DMS53 treated with DMSO at 0.1 percent for 48 hours (cell line): Measurements from ENCODE around the gene PLCG2.
"Not testable (repeated sequence)": the region's sequence is repeated elsewhere in the genome, so short reads cannot be mapped to it uniquely, and the experiment has no call there.

Experiments
- DNase-seq: peaks from one replicate; lab custom pipeline; 2025; ENCODE audit not compliant: unreplicated experiment; lab: John Stamatoyannopoulos, UW

Gene PLCG2

DNA sequence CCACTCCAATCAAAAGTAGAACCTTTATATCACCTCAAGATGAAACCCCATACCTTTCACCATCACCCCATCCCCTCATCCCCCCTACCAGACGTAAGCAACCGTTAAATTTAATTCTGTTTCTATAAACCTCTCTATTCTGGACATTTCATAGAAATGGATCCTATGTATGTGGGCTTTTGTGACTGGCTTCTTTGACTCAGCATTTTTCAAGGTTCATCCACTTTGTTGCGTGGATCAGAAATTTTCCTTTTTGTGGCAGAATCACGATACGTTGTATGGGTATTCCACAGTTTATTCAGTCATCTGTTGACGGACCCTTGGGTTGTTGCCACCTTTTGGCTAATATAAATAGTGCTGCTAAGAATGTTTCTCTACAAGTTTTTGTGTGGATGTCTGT is 8.6 kb downstream of the PLCG2 start:
- no peak for DNase-seq

DNA sequence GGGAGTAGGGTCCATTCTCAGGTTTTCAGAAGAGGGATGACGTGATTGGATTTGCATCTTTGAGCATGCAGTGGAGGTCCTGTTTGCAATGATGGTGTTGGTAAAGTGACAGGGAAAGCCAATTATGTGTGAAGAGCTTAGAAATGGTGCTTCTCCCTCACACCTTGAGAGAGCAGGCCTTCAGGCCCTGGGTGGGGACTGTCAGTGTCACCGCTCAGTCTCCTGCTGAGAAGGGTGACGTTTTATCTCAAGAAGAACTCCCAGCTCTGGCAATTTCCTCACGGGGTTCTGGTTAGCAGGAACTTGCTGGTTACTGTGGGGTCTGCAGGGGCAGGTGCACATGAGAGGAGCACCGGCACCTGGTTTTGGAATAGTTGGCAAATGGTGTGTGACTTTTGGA is 11.2 kb downstream of the PLCG2 start:
- no peak for DNase-seq

DNA sequence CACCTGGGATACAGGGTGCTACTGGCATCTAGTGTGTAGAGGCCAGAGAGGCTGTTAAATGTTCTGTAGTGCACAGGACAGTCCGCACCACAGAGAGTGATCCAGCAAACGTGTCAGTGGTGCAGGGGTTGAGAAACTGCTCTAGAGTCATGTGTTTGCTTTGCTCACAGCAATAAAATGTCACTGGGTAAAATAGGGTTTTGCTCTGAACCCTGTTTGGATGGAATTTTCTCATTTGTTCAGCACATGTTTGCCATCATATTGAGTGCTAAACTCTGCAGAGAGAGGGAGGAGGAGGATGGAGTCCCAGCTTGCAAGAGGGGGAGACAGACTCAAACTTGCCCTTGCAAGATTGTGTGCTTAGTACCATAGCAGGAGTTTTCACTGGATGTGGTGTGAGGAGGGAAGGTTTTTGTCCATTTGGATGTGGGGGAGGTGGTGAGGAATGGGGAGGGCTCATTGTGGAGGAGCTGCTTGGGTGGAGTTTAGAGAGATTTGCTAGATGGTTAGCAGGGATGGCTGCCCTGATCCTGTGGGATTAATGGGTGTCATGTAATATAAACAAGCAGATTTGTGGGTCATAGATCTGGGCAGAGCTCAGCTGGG is 11.8 kb downstream of the PLCG2 start:
- no peak for DNase-seq

GRCh38 chr16:81792828-81793227 is 13.7 kb downstream of the PLCG2 start:
- no peak for DNase-seq

DNA sequence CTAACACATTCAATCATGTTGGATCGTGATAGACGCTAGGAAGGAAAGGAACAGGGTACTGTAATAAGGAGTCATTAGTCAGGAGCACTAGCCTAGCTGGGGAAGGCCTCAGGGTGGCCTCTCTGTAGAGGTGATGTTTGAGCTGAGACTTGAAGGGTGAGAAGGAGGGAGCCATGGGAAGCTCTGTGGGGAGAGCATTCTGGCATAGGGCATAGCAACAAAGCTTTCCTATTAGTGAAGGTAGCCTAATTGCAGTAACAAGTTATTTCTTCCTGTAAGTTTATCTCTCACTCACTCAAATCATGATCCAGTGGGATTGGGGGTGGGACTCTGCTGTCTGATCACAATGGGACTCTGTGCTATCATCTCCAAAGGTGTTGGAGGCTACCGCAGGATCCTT is 16.1 kb downstream of the PLCG2 start:
- no peak for DNase-seq

DNA sequence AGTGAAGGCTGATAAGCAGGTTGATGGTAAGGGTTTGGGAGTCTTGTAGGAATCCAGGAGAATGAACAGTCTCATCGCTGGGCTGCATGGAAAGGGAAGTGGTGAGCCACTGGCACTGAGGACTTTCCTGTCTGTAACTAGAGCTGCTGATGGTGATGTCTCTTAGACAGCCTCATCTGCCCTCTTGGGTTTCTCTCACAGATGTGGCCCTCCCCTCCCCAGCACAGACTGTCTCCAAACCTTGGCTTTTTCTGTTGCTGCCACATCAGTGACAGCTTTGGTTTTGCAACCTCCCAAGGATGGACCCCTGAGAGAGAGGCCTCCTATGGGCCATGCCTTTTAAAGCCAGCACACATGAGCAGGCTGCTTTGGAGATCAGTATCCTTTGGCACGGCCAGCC is 16.9 kb downstream of the PLCG2 start:
- DNase-seq, result no peak

GRCh38 chr16:81796583-81797346 is 17.7 kb downstream of the PLCG2 start:
- no peak for DNase-seq

DNA sequence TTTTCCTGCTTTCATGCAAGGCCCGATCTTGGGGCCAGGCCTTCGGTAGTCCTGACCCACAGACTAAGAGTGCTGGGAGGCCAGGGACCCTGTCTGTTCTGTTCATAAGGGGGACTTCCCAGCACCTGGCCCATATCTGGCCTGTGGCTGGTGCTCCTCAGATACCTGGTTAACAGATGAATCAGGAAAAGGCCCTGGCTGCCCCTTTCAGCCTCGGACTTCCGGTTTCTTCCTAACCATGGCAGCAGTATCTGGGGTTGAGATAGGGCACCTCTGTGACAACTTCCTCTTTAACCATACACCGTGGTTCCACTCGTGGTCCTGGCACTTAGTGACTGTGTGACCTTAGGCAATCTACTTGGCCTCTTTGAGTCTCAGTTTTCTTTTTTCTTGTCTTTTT is 18.4 kb downstream of the PLCG2 start:
- no peak for DNase-seq

DNA sequence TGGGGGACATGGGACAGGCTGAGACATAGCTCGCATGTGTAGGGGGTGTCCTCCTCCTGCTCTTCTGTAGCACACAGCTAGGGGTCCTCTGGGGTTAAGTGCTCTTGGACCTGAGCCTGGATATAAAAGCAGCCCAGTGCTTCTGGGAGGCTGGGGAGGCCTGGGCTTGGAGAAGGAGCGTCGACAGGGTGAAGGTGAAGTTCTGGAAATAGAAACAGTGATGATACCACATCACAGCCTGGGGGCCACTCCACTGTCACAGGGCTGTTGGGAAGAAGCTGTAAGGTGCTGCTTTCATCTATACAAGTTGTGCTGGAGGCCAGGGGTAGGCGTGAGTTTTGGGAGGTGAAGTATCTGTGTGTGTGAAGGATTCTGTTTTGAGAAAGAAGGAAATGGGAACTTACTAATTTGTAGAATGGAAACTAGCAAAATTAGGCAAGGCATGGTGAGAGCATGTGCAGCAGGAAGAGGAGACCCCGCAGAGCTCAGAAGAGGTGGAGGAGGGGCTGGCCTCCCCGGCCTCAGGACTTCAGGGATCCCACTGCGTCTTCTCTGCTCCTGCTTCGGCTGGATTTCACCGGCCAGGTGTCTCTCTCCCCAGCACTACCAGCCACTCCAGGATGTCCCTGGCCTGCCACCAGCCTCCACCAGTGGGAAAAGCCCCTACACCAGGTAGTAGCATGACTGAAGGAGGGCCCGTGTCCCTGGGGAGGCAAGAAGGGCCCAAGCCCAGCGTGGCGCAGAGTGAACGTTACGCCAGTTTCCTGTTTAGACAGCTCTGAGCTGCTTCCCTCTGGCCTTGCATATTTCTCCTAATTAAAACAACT is 19.4 kb downstream of the PLCG2 start:
- DNase-seq, result no peak

DNA sequence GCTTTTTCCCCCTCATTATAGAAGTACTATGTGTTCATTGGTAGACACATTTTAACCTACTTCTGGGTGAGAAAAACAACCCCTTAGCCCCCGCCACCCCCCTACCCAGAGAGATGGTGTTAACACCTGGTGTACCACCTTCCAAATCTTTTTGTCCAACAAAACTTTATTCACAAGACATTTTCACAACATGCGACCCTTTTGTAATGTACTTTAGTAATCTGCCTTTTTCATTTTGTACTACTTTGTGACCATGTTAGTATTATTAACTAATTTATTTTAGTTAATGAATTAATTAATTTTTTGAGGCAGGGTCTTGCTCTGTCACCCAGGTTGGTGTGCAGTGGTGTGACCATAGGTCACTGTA is 20.0 kb downstream of the PLCG2 start:
- no peak for DNase-seq

- DNase-seq, result not testable (repeated sequence)
Measured at GRCh38 chr16:81801724-81802123, 22.6 kb downstream of the PLCG2 start.

DNA sequence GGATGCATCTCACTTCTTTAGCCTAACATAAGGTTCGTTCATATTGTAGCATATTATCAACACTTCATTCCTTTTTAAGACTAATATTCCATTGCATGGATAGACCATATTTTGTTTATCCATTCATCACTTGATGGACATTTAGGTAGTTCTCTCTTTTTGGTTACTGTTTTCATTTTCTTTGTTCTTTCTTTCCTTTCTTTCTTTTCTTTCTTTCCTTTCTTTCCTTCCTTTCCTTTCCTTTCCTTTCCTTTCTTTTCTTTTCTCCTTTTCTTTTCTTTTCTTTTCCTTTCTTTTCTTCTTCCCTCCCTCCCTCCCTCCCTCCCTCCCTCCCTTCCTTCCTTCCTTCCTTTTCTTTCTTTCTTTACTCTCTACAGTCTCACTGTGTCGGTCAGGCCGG is 24.2 kb downstream of the PLCG2 start:
- no peak for DNase-seq

GRCh38 chr16:81804134-81804610 is 25.1 kb downstream of the PLCG2 start:
- no peak for DNase-seq

- no peak for DNase-seq
Measured at GRCh38 chr16:81806696-81807095, 27.6 kb downstream of the PLCG2 start.

DNA sequence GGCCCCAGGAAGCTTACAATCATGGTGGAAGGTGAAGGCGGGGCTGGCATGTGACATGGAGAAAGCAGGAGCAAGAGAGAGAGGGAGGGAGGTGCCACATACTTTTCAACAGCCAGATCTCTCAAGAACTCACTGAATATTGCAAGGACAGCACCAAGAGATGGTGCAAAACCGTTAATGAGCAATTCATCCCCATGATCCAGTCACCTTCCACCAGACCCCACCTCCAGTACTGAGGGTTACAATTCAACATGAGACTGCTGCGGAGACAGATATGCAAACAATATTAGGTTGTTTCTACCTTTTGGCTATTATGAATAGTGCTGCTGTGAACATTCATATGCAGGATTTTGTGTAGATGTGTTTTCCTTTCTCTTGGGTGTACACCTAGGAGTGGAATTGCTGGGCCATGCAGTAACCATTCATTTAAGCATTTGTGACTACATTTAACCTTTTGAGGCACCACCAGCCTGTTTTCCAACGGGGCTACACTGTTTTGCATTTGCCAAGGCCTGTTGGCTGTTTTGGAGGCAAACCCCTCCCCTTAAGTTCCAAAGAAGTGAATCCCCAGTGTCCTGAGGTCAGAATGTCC is 28.8 kb downstream of the PLCG2 start:
- DNase-seq, result no peak

DNA sequence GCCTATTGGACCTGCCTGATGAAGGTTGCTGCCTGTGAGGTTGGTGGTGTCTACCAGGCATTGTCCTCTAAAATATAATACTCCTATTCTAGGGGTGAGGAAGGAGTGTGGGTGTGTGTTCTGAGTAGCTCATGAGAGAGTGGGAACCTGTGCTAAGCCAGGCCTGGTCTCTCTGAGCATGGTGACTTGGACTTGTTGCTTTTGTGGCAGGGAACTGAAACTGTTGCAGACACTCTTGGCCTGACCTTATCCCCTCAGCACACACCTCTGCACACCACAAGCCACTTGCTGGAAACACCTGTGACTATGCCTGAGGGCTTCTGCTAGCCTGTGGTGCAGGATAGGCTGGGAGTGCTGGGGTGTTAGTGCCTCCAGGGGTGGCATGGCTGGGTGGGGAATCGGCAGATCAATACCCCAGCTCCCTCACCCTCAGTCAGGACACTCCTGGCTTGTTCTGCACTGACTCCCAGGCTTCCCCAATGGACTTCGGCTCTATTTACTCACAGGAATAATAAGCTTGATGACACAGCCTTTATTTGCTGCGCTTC is 29.9 kb downstream of the PLCG2 start:
- no peak for DNase-seq

DNA sequence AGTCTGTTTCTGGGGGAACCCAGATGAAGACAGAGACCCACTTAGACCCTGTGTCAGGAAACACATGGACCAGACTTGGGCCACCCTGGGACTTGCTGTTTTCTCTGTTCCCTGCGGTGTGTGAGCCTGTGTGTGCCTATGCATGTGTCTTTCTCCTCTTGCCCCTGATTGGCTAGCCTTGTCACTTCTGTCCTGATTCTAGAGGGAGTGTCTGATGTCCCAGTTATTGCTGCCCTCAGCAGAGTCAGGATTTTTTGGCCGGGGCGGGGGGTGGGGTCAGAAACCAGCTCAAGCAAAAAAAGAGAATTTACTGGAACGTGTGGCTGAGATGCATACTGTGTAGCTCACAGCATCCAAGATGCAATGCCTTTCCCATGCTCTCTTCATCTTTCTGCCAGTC is 30.5 kb downstream of the PLCG2 start:
- DNase-seq, result no peak

GRCh38 chr16:81810361-81810760 is 31.3 kb downstream of the PLCG2 start:
- no peak for DNase-seq

- DNase-seq, result no peak
Measured at GRCh38 chr16:81810894-81811538, 31.9 kb downstream of the PLCG2 start.

DNA sequence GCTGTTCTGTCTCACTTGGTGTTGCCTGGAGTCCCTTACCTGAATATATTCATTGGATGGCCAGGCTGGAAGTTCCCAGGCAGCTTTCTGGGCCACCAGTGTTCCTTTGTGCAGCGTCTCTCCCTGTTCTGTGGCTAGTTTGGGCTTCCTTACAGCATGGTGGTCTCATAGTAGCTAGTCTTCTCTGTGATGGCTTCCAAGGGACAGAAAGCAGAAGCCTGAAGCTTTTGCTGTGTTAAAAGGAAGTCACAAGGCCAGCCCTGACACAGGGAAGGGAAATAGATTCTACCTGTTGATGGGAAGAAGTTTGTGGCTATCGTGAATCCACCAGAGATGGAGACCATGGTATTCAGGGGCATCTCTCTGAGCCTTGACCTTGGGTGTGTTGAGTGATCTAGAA is 34.6 kb downstream of the PLCG2 start:
- DNase-seq, result no peak
